CD4-positive, alpha-beta T cell treated with Interleukin-10 for 1 hour (primary cell): Measurements from ENCODE around the gene MARVELD3.
"Not testable (repeated sequence)": the region's sequence is repeated elsewhere in the genome, so short reads cannot be mapped to it uniquely, and the experiment has no call there.

ENCODE experiments used
- DNase-seq: peaks from one replicate; pipeline ENCODE4 v3.0.0-alpha.2; 2020

The MARVELD3 gene

DNA sequence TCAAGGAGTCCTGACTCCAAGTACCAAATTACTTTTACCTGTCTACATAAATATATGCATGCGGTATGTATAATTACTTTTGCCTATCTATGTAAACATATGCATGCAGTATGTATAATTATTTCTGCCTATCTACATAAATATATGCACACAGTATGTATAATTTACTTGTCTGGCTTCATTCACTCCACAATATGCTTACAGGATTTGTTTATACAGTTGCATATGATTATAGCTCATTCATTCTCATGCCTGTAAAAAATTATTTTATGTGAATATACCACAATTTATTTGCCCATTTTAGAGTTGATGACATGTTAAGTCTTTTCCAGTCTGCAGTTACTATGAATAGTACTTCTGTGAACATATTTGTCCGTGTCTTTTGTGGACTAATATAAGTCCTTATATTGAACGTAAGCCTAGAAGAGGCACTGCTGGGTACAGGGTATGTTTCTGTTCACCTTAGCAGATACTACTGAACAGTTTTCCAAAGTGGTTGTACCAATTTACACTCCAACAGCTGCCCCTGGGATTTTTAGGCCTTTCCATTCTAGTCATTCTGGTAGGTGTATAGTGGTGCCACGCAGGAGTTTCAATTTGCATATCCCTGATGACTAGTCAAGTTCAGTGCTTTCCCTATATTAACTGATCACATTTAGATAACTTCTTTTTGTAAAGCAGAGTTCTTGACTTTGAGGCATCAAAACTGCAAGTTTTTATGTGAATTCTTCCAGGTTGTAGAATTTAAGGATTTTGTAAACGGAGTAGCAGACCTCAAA, 47.0 kb downstream of the MARVELD3 start:
- DNase-seq: no peak

DNA sequence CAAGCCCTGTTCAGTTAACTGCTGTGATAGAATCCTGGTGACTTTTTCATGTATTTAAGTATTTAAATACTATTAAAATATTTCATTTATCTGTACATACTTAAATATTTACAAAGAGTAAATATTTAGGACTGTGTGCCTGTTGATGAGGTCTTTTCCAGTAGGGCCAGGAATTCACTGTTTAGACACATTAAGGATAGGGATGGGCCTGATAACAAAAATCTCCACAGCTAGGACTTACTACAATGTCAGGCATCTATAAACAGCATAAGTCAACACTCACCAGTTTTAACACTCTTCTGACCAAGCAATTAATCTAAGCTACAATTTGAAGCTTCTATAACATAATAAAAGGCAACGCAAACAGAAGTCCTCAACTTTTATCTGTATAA, 47.6 kb downstream of the MARVELD3 start:
- DNase-seq: no peak

DNA sequence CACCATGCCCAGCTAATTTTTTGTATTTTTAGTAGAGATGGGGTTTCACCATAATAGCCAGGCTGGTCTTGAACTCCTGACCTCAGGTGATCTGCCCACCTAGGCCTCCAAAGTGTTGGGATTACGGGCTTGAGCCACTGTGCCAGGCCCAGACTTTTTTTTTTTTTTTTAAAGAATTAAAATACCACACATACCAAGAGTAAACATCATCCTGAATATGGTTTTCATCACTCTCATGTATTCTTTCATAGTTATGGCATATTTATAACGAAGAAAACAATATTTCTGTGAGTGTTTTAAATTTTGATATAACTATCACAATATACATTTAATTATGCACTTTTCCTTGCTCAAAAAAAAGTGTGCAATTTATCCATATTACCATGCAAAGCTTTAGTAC, 48.2 kb downstream of the MARVELD3 start:
- no peak for DNase-seq

DNA sequence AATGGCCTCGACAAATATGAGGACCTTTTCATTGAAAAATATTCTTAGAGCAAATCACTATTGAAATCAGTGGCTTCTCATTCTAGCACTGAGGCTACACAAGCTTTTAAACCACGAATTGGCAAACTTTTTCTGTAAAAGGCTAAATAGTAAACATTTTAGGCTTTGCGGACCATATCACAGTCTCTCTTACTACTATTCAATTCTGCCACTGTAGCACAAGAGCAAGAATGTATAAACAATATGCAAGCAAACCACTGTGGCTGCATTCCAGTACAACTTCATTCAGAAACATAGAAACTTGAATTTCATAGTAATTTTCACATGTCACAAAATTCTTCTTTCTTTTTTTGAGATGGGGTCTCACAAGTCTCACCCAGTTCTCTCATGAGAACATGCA, 49.4 kb downstream of the MARVELD3 start:
- DNase-seq: no peak

DNA sequence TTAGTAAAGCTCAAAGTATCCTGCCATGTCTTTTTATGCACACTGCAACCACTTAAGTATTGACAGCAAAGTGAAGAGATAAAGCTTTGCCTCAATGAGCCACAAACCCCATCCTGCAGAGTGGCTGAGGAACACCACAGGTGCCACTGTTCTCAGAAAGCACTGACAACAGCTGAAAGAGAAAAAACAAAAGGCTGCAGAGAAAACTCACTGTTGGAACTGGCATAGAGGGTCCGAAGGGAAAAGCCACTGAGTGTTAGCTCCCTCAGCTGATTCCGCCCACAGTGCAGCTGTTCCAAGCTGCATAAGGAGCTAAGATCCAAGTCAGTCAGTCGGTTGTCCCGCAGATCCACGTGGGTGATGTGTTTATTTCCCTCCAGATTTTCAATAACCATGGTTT, 50.3 kb downstream of the MARVELD3 start:
- no peak for DNase-seq

DNA sequence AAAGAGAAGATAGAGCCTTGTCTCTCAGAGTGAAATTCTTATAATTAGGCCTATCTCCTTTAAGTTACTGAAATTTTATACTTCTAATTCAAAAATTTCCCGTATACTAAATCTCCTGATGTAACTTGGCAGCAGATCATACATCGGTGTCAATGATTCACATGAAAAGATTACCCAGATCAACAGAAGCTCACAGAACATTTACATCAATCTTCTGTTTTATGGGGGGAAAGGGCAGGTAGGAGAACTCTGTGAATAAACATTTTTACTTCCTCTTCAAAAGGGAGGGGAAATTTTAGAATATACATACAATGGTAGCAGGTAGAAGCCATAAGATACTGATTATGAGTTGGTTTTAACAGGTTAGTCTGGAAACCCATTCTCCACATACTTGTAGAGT, 55.4 kb downstream of the MARVELD3 start:
- DNase-seq: no peak

DNA sequence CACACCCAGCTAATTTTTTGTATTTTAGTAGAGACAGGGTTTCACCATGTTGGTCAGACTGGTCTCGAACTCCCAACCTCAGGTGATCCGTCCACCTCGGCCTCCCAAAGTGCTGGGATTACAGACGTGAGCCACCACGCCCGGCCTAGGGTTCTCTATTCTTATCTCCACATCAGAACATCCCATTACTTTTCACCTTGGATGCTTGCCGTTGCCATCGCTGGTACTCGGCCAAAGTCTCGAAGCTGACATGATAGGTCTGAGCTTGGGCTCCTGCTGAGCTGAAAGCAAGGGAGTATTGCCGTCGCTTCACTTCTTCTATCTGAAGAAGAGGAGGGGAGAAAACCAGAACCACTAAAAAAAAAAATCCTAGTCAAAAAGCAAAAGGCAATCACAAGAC, 58.3 kb downstream of the MARVELD3 start:
- DNase-seq: not testable (repeated sequence)
